Fibroblast of lung (primary cell): ENCODE results near the gene ZNF681. TPM values are rescaled to one million over a fixed set of nuclear protein-coding genes. Genes with fewer than 3 reads are reported as not detected.

Experiments used
- DNase-seq, 2 donors: peaks; one replicate each; pipeline versions ENCODE4 v3.0.0 to v3.0.0-alpha.2; 2010; ENCODE audit warnings: low read depth in 2 of 2
- H2AFZ ChIP-seq: 2 replicates; pipeline ENCODE4 v1.5.1; 2012; ENCODE audit warnings: low read length, control low read depth, inconsistent platforms
- H3K27ac ChIP-seq: 2 replicates; pipeline ENCODE4 v1.5.1; 2011; ENCODE audit warnings: low read length, control low read depth; ENCODE audit not compliant: insufficient read depth
- H3K27me3 ChIP-seq: 2 replicates; pipeline ENCODE4 v1.5.1; 2011; ENCODE audit warnings: mild to moderate bottlenecking, low read length; ENCODE audit not compliant: control insufficient read depth, insufficient read depth
- H3K36me3 ChIP-seq: 2 replicates; pipeline ENCODE4 v1.5.1; 2011; ENCODE audit warnings: low read length; ENCODE audit not compliant: control insufficient read depth, insufficient read depth
- H3K4me1 ChIP-seq: 2 replicates; pipeline ENCODE4 v1.5.1; 2011; ENCODE audit warnings: low read length; ENCODE audit not compliant: control insufficient read depth, insufficient read depth; ENCODE audit errors: extremely low read depth
- H3K4me2 ChIP-seq: 2 replicates; pipeline ENCODE4 v1.5.1; 2011; ENCODE audit warnings: low read length, control low read depth; ENCODE audit not compliant: insufficient read depth; ENCODE audit errors: extremely low read depth
- H3K4me3 ChIP-seq, 4 experiments: fragments of 200-600 bp in 1 of 4; sonication (generic) in 1 of 4; replicated peaks in 1 of 4; 2 replicates each; pipeline ENCODE4 v1.5.1; 2011 to 2016; ENCODE audit warnings: low read length in 4 of 4, low read depth in 3 of 4, mild to moderate bottlenecking in 3 of 4, control low read depth in 2 of 4, inconsistent platforms in 1 of 4, mixed read lengths in 1 of 4; ENCODE audit not compliant: insufficient read depth in 1 of 4; ENCODE audit errors: control extremely low read depth in 1 of 4
- H3K79me2 ChIP-seq: 2 replicates; pipeline ENCODE4 v1.5.1; 2012; ENCODE audit warnings: mild to moderate bottlenecking, low read length, inconsistent platforms; ENCODE audit not compliant: control insufficient read depth, insufficient read depth
- H3K9ac ChIP-seq: 2 replicates; pipeline ENCODE4 v1.5.1; 2011; ENCODE audit warnings: mild to moderate bottlenecking, low read length, control low read depth; ENCODE audit not compliant: insufficient read depth
- H3K9me3 ChIP-seq: 2 replicates; pipeline ENCODE4 v1.5.1; 2012; ENCODE audit warnings: low read depth, low read length; ENCODE audit not compliant: control insufficient read depth, insufficient read depth
- H4K20me1 ChIP-seq: 2 replicates; pipeline ENCODE4 v1.5.1; 2011; ENCODE audit warnings: low read length; ENCODE audit not compliant: control insufficient read depth, insufficient read depth; ENCODE audit errors: extremely low read depth
- CTCF ChIP-seq, 2 donors: IDR thresholded peaks in 1 of 2; conservative IDR thresholded peaks in 1 of 2; 1 replicate in 1 of 2; 2 replicates in 1 of 2; pipeline ENCODE4 v1.5.1; 2011 to 2012; ENCODE audit warnings: low read length in 2 of 2, control low read depth in 1 of 2, inconsistent platforms in 1 of 2, low read depth in 1 of 2, mild to moderate bottlenecking in 1 of 2
- EZH2 ChIP-seq: IDR thresholded peaks from 2 replicates; pipeline ENCODE4 v1.5.1; 2012; ENCODE audit warnings: low read length, control low read depth, mild to moderate bottlenecking; ENCODE audit errors: missing control alignments
- polyA plus RNA-seq, 2 donors: library from polyadenylated mRNA; depleted of rRNA in 1 of 2; stranded (reverse) in 1 of 2; unstranded in 1 of 2; fragments of >200 nt; gene quantifications; 2 replicates each; pipeline ENCODE4 v1.2.1, GENCODE V29; 2011 to 2012; ENCODE audit warnings: missing spikeins in 1 of 2
- total RNA-seq: library from RNA; depleted of rRNA; stranded (reverse); fragments of >200 nt; gene quantifications from 2 replicates; pipeline ENCODE4 v1.2.1, GENCODE V29; 2014

ZNF681 gene
- total and polyA plus RNA-seq, 2 donors (not counting 1 experiment from before 2014, with no cell fraction given): 0.43 to 0.66 TPM

- H3K79me2 ChIP-seq: no peaks in the 10 kb centered on the region
- H3K27me3 ChIP-seq: no peaks in the 10 kb centered on the region
- TF ChIP-seq EZH2 (no peak), CTCF (conservative IDR thresholded peaks at IDR 0.05 in 1 of 2, IDR thresholded peaks at IDR 0.05 in 1 of 2; ENCODE audit: low read depth in 1 of 2, low read length in 2 of 2) (no peak)
- no peaks in the 10 kb centered on the region for H4K20me1 ChIP-seq
- no peaks in the 10 kb centered on the region for H3K36me3 ChIP-seq
- no peak overlapping the region for H3K4me3 ChIP-seq
- H3K4me1 ChIP-seq: no peaks in the 10 kb centered on the region
- no peak overlapping the region for H3K27ac ChIP-seq
- no peak overlapping the region for H2AFZ ChIP-seq
- H3K9ac ChIP-seq: no peak overlapping the region
- DNase-seq: no peak
- H3K9me3 ChIP-seq: no peaks in the 10 kb centered on the region
- no peak overlapping the region for H3K4me2 ChIP-seq
Measured at GRCh38 chr19:23790641-23791488, 32.2 kb upstream of the ZNF681 start.

- Histone ChIP-seq H3K27ac (no peak overlapping the region), H3K27me3 (no peaks in the 10 kb centered on the region), H3K4me1 (no peaks in the 10 kb centered on the region), H3K79me2 (no peaks in the 10 kb centered on the region), H3K9ac (no peak overlapping the region), H3K4me2 (no peak overlapping the region), H4K20me1 (no peaks in the 10 kb centered on the region), H3K36me3 (no peaks in the 10 kb centered on the region), H3K9me3 (no peaks in the 10 kb centered on the region), H3K4me3 (no peak overlapping the region), H2AFZ (no peak overlapping the region)
- TF ChIP-seq CTCF (conservative IDR thresholded peaks at IDR 0.05 in 1 of 2, IDR thresholded peaks at IDR 0.05 in 1 of 2; ENCODE audit: low read depth in 1 of 2, low read length in 2 of 2) (no peak), EZH2 (no peak)
- no peak for DNase-seq
Measured at GRCh38 chr19:23789246-23789645, 30.6 kb upstream of the ZNF681 start.

- no peak for TF ChIP-seq CTCF (conservative IDR thresholded peaks at IDR 0.05 in 1 of 2, IDR thresholded peaks at IDR 0.05 in 1 of 2; ENCODE audit: low read depth in 1 of 2, low read length in 2 of 2)
- TF ChIP-seq EZH2: no peak
- H4K20me1 ChIP-seq: no peaks in the 10 kb centered on the region
- H3K4me3 ChIP-seq: no peak overlapping the region
Measured at GRCh38 chr19:23788411-23788810, 29.7 kb upstream of the ZNF681 start.

More at GRCh38 chr19:23788411-23788810, 29.7 kb upstream of the ZNF681 start:
- Histone ChIP-seq H3K36me3 (no peaks in the 10 kb centered on the region), H3K4me2 (no peak overlapping the region), H3K27me3 (no peaks in the 10 kb centered on the region), H3K4me1 (no peaks in the 10 kb centered on the region), H3K27ac (no peak overlapping the region), H3K79me2 (no peaks in the 10 kb centered on the region), H3K9me3 (no peaks in the 10 kb centered on the region), H2AFZ (no peak overlapping the region), H3K9ac (no peak overlapping the region)
- DNase-seq: no peak
